Measurements from ENCODE around the gene SRMS.
A peak's percentile ranks its signal among the peaks of the same experiment; 100 is the strongest.
"Not testable (repeated sequence)": the region's sequence is repeated elsewhere in the genome, so short reads cannot be mapped to it uniquely, and the experiment has no call there.

The SRMS gene

GRCh38 chr20:63578224-63579016, 30.9 kb upstream of the SRMS start:
- no peak for DNase-seq

GRCh38 chr20:63577317-63577894, 29.9 kb upstream of the SRMS start:
- no peak for DNase-seq

- no peak for DNase-seq
Observed at GRCh38 chr20:63576311-63576710, 28.8 kb upstream of the SRMS start.

GRCh38 chr20:63574829-63575743, 27.5 kb upstream of the SRMS start:
- no peak for DNase-seq

GRCh38 chr20:63574156-63574828, 26.7 kb upstream of the SRMS start, which contains the start of gene HELZ2:
Gene HELZ2 (minus strand): TSS chr20:63574239. CDS start chr20:63572385, 1,854 bp downstream.
- peak; percentile 21 to 68 (median 49) for DNase-seq

- DNase-seq: no peak
Observed at GRCh38 chr20:63573647-63574131, 26.1 kb upstream of the SRMS start.

GRCh38 chr20:63572788-63573646, 25.5 kb upstream of the SRMS start:
- no peak for DNase-seq

- no peak for DNase-seq
Observed at GRCh38 chr20:63572071-63572787, 24.7 kb upstream of the SRMS start.

- not testable (repeated sequence) for DNase-seq
Observed at GRCh38 chr20:63571087-63571478, 23.5 kb upstream of the SRMS start.

- DNase-seq: no peak
Observed at GRCh38 chr20:63570281-63571086, 22.9 kb upstream of the SRMS start.

GRCh38 chr20:63568986-63569949, 21.7 kb upstream of the SRMS start:
- no peak for DNase-seq

- DNase-seq: peak in 1 of 5 experiments; percentile 27
Observed at GRCh38 chr20:63568170-63568981, 20.8 kb upstream of the SRMS start.

- peak in 3 of 5 experiments; percentile 21 to 82 (median 52) for DNase-seq
Observed at GRCh38 chr20:63567386-63568169, 20.0 kb upstream of the SRMS start.

GRCh38 chr20:63567136-63567385, 19.5 kb upstream of the SRMS start:
- DNase-seq: no peak

- no peak for DNase-seq
Observed at GRCh38 chr20:63566395-63567135, 19.0 kb upstream of the SRMS start.

- no peak for DNase-seq
Observed at GRCh38 chr20:63565699-63566335, 18.3 kb upstream of the SRMS start.

All from T-helper 2 cell (primary cell).